MCF 10A (cell line): ENCODE measurements around the gene FAM120C. TPM values are rescaled to one million over a fixed set of nuclear protein-coding genes. Genes with fewer than 3 reads are reported as not detected.
A peak's percentile ranks its signal among the peaks of the same experiment; 100 is the strongest.

Experiments
- Bru-seq: library from RNA; stranded (reverse); fragments of 400-500 nt; gene quantifications from one replicate; lab custom pipeline; 2021; lab: Mats Ljungman, UMichigan
- BruChase-seq, 2 experiments: library from RNA; stranded (reverse); fragments of 400-500 nt; gene quantifications; one replicate each; lab custom pipeline; 2021; lab: Mats Ljungman, UMichigan
- BruUV-seq: library from RNA; stranded (reverse); fragments of 400-500 nt; replicated peaks from 2 replicates; lab custom pipeline; 2021; lab: Mats Ljungman, UMichigan
- CTCF ChIA-PET: fragments of 300-600 bp; sonication (Branson Sonifier 250); formaldehyde crosslinking; extraction: SDS; loops from one replicate; lab custom pipeline; 2021; ENCODE audit warnings: antibody characterized with exemption, inconsistent platforms; lab: Yijun Ruan, JAX
- POLR2A ChIA-PET: fragments of 300-600, 350-650 bp; sonication (Branson Sonifier 250); formaldehyde crosslinking; extraction: SDS; loops from one replicate; lab custom pipeline; 2020; ENCODE audit warnings: antibody characterized with exemption, inconsistent platforms; lab: Yijun Ruan, JAX
- DNase-seq: peaks from one replicate; pipeline ENCODE4 v3.0.0-alpha.2; 2018; ENCODE audit not compliant: unreplicated experiment
- H3K27ac Mint-ChIP-seq: one replicate; pipeline ENCODE4 v1.8.0; 2022; ENCODE audit warnings: mild to moderate bottlenecking, low read depth, mixed read lengths; ENCODE audit not compliant: unreplicated experiment
- H3K27me3 Mint-ChIP-seq: one replicate; pipeline ENCODE4 v1.8.0; 2022; ENCODE audit warnings: mixed read lengths; ENCODE audit not compliant: insufficient read depth, unreplicated experiment
- H3K36me3 Mint-ChIP-seq: one replicate; pipeline ENCODE4 v1.8.0; 2022; ENCODE audit warnings: mild to moderate bottlenecking, moderate library complexity, mixed read lengths; ENCODE audit not compliant: insufficient read depth, unreplicated experiment
- H3K4me1 Mint-ChIP-seq: one replicate; pipeline ENCODE4 v1.8.0; 2022; ENCODE audit warnings: mixed read lengths; ENCODE audit not compliant: insufficient read depth, unreplicated experiment
- H3K4me3 Mint-ChIP-seq: one replicate; pipeline ENCODE4 v1.8.0; 2022; ENCODE audit warnings: mild to moderate bottlenecking, moderate library complexity, mixed read lengths; ENCODE audit not compliant: unreplicated experiment
- H3K9me3 Mint-ChIP-seq: one replicate; pipeline ENCODE4 v1.8.0; 2022; ENCODE audit warnings: mixed read lengths; ENCODE audit not compliant: unreplicated experiment
- intact Hi-C: fragments of 100-400 bp; cut with micrococcal nuclease; formaldehyde crosslinking; loops from 2 replicates; pipeline ENCODE4 v1.14.1; 2022
- long read RNA-seq: library from polyadenylated mRNA; stranded (forward); transcript quantifications from one replicate; pipeline ENCODE4 v2.0.0, GENCODE V29; 2022
- total RNA-seq: library from RNA; stranded (reverse); gene quantifications from 2 replicates; pipeline ENCODE4 v1.2.3, GENCODE V29; 2022
- TF ChIP-seq, protein P1 (sequence below): fragments of 200-600 bp; IDR thresholded peaks from one replicate; pipeline ENCODE4 v1.8.0; 2022; ENCODE audit warnings: antibody characterized with exemption, mild to moderate bottlenecking; ENCODE audit not compliant: unreplicated experiment

FAM120C gene, protein sequence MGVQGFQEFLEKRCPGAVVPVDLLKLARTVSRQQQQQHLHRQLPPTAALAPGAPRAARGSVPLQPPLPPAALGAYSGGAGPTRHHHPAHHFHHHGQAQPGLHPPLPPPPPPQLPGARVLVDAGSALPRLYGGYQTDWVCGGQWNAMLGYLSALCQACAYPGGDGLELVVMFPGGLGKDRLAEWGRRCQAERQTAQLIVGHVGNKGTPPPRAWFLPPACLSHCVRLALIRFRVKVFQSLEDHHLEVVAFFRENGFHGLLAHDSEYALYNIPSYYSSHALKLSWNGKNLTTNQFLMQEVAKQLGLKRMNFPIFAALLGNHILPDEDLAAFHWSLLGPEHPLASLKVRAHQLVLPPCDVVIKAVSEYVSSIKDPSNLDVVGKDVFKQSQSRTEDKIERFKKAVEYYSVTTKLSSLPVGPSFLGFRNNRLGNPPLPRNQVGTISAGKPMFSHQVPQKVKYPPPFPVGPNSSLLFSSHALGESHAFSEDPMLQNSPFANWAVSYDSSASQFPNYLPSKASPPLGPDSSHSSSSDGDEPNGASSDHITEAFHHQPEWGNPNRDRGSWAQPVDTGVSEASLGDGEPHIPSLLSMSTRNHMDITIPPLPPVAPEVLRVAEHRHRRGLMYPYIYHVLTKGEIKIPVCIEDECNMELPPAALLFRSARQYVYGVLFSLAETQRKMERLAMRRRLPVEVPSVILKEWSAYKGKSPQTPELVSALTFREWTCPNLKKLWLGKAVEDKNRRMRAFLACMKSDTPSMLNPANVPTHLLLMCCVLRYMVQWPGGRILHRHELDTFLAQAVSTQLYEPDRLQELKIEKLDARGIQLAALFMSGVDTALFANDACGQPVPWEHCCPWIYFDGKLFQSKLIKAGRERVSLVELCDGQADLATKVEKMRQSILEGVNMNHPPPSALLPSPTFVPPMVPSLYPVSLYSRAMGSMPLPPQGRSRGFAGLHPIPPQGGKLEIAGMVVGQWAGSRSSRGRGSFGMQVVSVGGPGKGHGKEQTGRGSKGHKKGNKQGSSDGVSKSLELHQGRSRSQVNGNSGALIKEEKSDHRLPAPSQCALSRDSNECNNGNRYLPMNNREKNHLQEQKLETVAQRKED
- total RNA-seq (11.3 and 12.5 TPM in 2 replicates), Bru-seq, nascent RNA (percentile 59 among the genes with signal in this experiment), BruChase-seq, experiment 1, labeled RNA remaining after a 6-hour chase (percentile 64 among the genes with signal in this experiment), BruChase-seq, experiment 2, labeled RNA remaining after a 2-hour chase (percentile 64 among the genes with signal in this experiment)
- long read RNA-seq, partial matches to known transcripts: 1 of 5 reads
- long read RNA-seq, other reads (novel, unspliced or antisense): 3 of 5 reads

DNA sequence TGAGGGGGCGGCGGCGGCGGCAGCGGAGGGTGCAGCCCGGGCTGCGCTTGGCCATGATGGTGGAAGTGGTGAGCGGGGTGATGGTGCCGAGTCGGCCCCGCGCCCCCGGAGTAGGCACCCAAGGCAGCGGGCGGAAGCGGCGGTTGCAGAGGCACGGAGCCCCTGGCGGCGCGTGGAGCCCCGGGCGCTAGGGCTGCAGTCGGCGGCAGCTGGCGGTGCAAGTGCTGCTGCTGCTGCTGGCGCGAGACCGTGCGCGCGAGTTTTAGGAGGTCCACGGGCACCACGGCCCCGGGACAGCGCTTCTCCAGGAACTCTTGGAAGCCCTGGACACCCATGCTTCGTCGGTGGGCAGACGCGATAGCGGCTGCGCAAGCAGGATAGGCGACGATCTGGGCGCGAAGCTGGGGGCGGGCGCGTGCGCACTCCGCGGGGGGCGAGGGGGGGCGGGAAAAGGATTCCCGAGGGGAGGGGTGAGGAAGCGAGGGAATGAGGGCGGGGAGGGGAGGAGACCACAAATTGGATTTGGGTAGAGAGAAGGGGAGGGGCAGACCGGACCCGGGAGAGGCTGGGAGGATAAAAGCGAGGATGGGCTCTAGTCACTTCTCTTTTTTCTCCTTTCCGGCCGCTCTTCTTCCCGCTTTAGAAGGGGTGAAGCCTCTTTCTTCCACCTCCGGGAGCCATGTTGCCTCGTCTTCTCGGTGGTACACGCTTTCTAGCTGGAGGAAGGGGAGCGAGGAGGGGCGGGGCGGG, at the start of gene FAM120C:
TSS of gene FAM120C (minus strand) at position 391 of the 750 bp plus-strand sequence. CDS start at position 335, 56 bp downstream.
- Mint-ChIP-seq H3K9me3 (no peaks in the 10 kb centered on the region), H3K4me3 (peak within 1 kb of the TSS; percentile 71), H3K27me3 (peaks cover 56% of the 10 kb centered on the region), H3K27ac (peak within 1 kb of the TSS; percentile 57), H3K36me3 (no peaks in the 10 kb centered on the region), H3K4me1 (peaks cover 15% of the 10 kb centered on the region)
- BruUV-seq: no TSS peak
- POLR2A ChIA-PET: interaction anchor here (0.6 to 9.2 kb wide), 8 partner anchors 12 to 980 kb away, joined by 3 to 96 read pairs (median 3); partner anchors contain the start of genes PHF8 and TSR2
- TF ChIP-seq, protein P1, sequence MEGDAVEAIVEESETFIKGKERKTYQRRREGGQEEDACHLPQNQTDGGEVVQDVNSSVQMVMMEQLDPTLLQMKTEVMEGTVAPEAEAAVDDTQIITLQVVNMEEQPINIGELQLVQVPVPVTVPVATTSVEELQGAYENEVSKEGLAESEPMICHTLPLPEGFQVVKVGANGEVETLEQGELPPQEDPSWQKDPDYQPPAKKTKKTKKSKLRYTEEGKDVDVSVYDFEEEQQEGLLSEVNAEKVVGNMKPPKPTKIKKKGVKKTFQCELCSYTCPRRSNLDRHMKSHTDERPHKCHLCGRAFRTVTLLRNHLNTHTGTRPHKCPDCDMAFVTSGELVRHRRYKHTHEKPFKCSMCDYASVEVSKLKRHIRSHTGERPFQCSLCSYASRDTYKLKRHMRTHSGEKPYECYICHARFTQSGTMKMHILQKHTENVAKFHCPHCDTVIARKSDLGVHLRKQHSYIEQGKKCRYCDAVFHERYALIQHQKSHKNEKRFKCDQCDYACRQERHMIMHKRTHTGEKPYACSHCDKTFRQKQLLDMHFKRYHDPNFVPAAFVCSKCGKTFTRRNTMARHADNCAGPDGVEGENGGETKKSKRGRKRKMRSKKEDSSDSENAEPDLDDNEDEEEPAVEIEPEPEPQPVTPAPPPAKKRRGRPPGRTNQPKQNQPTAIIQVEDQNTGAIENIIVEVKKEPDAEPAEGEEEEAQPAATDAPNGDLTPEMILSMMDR: no peak
- DNase-seq: peak; percentile 77
- intact Hi-C loops: loop anchor here (1.0 kb wide), 1 partner anchor 139 kb away; the partner anchor contains the start of gene PHF8
- CTCF ChIA-PET: no interaction called here

- ChIA-PET POLR2A (interaction anchor here (0.6 kb wide), 1 partner anchor 389 kb away, joined by 3 read pairs; no protein-coding TSS in a partner anchor), CTCF (interaction anchor here (0.5 kb wide), 1 partner anchor 209 kb away, joined by 3 read pairs; the partner anchor contains the start of gene TSR2)
- no TSS peak for BruUV-seq
- Mint-ChIP-seq H3K36me3 (no peaks in the 10 kb centered on the region), H3K4me3 (no peak overlapping the region), H3K27me3 (peaks cover 15% of the 10 kb centered on the region), H3K9me3 (no peaks in the 10 kb centered on the region), H3K27ac (no peak overlapping the region), H3K4me1 (no peaks in the 10 kb centered on the region)
- no peak for DNase-seq
- TF ChIP-seq, protein P1: no peak
- intact Hi-C loops: no loop called here
These were observed 47.5 kb upstream of the FAM120C start for GRCh38 chrX:54230435-54231148.

DNA sequence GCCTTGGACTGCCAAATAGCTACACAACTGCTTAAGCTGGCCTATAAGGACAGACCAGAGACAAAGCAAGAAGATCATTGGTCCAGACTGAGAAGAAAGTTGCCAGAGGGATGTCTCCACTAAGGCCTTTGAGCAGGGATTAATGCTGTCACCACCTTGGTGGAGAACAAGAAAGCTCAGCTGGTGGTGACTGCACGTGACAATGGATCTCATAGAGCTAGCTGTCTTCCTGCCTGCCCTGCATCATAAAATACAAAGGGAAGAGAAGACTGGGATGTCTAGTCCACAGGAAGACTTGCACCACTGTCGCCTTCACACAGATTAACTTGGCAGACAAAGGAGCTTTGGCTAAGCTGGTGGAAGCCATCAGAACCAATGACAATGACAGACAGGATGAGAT, 40.5 kb upstream of the FAM120C start:
- Mint-ChIP-seq H3K4me3 (no peak overlapping the region), H3K27ac (no peak overlapping the region), H3K27me3 (no peaks in the 10 kb centered on the region), H3K9me3 (no peaks in the 10 kb centered on the region), H3K36me3 (no peaks in the 10 kb centered on the region), H3K4me1 (no peaks in the 10 kb centered on the region)
- DNase-seq: no peak
- BruUV-seq: no TSS peak
- intact Hi-C loops: no loop called here
- POLR2A ChIA-PET: no interaction called here
- CTCF ChIA-PET: no interaction called here
- TF ChIP-seq, protein P1: no peak
